BLaER1 (cell line): ENCODE measurements around the gene MAP2K4.
"Not testable (repeated sequence)": the region's sequence is repeated elsewhere in the genome, so short reads cannot be mapped to it uniquely, and the experiment has no call there.

ENCODE experiments used
- H3K27ac ChIP-seq: shearing (Covaris generic); formaldehyde crosslinking; 2 replicates; pipeline ENCODE4 v1.8.1; 2022
- H3K27me3 ChIP-seq: shearing (Covaris generic); formaldehyde crosslinking; 2 replicates; pipeline ENCODE4 v1.8.1; 2022
- H3K36me3 ChIP-seq: shearing (Covaris generic); formaldehyde crosslinking; 2 replicates; pipeline ENCODE4 v1.8.1; 2022
- H3K4me1 ChIP-seq: shearing (Covaris generic); formaldehyde crosslinking; 2 replicates; pipeline ENCODE4 v1.8.1; 2022
- H3K4me2 ChIP-seq: shearing (Covaris generic); formaldehyde crosslinking; 2 replicates; pipeline ENCODE4 v1.8.1; 2022
- H3K4me3 ChIP-seq: shearing (Covaris generic); formaldehyde crosslinking; 2 replicates; pipeline ENCODE4 v1.8.1; 2022
- H3K9ac ChIP-seq: shearing (Covaris generic); formaldehyde crosslinking; 2 replicates; pipeline ENCODE4 v1.8.1; 2022
- H3K9me3 ChIP-seq: shearing (Covaris generic); formaldehyde crosslinking; 2 replicates; pipeline ENCODE4 v1.8.1; 2022
- H4K20me1 ChIP-seq: shearing (Covaris generic); formaldehyde crosslinking; 2 replicates; pipeline ENCODE4 v1.8.1; 2022
- Cebpa-rat ChIP-seq: shearing (Covaris generic); IDR thresholded peaks from 2 replicates; pipeline ENCODE4 v1.8.1; 2022

MAP2K4 gene

DNA sequence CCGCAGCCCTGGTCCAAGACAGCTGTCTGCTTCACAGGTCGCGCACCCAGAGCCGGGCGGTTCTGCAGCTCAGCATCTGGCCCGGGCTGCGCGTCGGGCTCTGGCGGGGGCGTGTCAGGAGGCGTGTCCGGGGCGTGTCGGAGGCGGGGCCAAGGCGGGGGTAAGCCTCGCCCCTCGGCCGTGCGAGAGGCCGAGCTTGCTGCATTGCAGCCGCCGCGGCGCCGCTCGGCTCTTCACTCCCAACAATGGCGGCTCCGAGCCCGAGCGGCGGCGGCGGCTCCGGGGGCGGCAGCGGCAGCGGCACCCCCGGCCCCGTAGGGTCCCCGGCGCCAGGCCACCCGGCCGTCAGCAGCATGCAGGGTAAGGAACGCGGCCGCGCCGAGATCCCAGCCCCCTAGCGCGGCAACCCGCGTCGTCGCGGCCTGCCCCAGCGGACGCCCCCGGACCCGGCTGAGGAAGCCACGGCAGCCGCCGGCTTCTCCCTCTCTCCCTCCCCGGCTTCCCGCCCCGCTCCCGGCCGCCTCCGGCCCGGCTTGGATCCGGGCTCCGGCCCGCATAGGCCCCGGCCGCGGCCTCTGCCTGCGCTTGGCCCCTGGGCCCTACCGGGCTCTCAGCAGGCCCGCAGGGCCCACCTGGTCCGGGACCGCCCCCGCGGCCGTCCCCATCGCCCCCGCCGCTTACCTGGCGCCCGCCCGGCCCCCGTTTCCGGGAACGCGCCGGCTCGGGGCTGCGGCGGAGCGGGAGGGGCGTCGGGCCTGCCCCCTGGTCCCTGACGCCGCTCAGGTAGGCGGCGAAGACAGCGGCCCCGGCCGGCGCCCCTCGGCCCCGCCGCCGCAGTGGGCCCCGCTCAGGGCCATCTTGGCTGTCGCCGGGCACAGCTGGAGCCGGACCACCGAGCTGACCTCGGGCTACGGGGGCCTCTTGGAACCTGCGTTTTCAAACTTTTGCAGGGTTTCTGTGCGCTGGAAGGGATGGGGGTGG is at the start of gene MAP2K4:
TSS of gene MAP2K4 (plus strand) at position 236 of the 981 bp plus-strand sequence. CDS start at position 246, 10 bp downstream.
- TF ChIP-seq Cebpa-rat, result no peak
- Histone ChIP-seq H3K4me2 (peak within 1 kb of the TSS; percentile 90), H3K27me3 (no peaks in the 10 kb centered on the region), H3K36me3 (peaks cover 7% of the 10 kb centered on the region; the same call in 1 of the 2 replicates), H4K20me1 (peaks cover 47% of the 10 kb centered on the region), H3K9ac (peak within 1 kb of the TSS; percentile 94), H3K4me3 (peak within 1 kb of the TSS; percentile 97), H3K27ac (peak within 1 kb of the TSS; percentile 96), H3K4me1 (peaks cover 26% of the 10 kb centered on the region), H3K9me3 (no peaks in the 10 kb centered on the region)

DNA sequence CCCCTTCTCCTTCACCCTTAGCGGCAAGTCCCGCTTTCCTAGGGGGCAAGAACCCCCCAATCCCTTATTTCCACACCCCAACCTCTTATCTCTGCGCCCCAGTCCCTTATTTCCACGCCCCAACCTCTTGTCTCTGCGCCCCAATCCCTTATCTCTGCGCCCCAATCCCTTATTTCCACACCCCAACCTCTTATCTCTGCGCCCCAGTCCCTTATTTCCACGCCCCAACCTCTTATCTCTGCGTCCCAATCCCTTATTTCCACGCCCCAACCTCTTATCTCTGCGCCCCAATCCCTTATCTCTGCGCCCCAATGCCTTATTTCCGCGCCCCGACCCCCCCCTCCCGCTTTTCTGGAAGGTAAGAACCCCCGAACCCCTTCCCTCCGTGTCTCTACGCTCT is 47.9 kb upstream of the MAP2K4 start:
- peaks cover 21% of the 10 kb centered on the region for H3K36me3 ChIP-seq
- not testable (repeated sequence) for H3K27ac ChIP-seq, H3K4me3 ChIP-seq, H3K27me3 ChIP-seq, H3K4me2 ChIP-seq, H3K9ac ChIP-seq, H4K20me1 ChIP-seq, H3K4me1 ChIP-seq
- H3K9me3 ChIP-seq, result peaks cover 10% of the 10 kb centered on the region

GRCh38 chr17:11979795-11980194 is 40.9 kb upstream of the MAP2K4 start:
- Histone ChIP-seq H3K4me1 (no peaks in the 10 kb centered on the region), H3K9me3 (no peaks in the 10 kb centered on the region), H3K27me3 (no peaks in the 10 kb centered on the region), H4K20me1 (no peaks in the 10 kb centered on the region), H3K4me2 (no peak overlapping the region), H3K36me3 (peaks cover 57% of the 10 kb centered on the region), H3K4me3 (no peak overlapping the region), H3K9ac (no peak overlapping the region), H3K27ac (no peak overlapping the region)
- no peak for TF ChIP-seq Cebpa-rat

DNA sequence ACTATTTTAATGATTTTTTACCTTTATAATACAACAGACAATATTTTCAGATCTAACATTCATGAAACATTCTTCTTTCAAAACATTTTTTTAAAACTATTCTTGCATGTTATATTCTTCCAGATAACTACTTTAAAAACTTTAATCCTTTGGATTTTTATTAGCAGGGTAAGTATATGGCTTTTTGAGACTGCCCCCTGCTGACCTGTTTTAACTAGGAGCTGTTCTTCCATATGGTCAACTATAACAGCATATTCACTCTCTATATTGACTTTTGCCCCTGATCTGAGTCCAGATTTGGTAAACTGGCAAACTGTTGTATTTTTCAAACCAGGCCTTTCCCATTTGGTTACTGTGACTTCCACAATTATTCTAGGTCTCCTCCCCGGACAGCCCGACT is 39.9 kb upstream of the MAP2K4 start:
- H3K4me3 ChIP-seq, result no peak overlapping the region
- no peaks in the 10 kb centered on the region for H4K20me1 ChIP-seq

GRCh38 chr17:11981862-11982261 is 38.8 kb upstream of the MAP2K4 start:
- H3K27ac ChIP-seq, result no peak overlapping the region
- H3K4me3 ChIP-seq, result no peak overlapping the region

More for the DNA sequence above, 39.9 kb upstream of the MAP2K4 start:
- TF ChIP-seq Cebpa-rat, result no peak
- H3K27ac ChIP-seq, result no peak overlapping the region
- no peak overlapping the region for H3K4me2 ChIP-seq
- H3K4me1 ChIP-seq, result no peaks in the 10 kb centered on the region
- no peak overlapping the region for H3K9ac ChIP-seq
- H3K36me3 ChIP-seq, result peaks cover 67% of the 10 kb centered on the region
- no peaks in the 10 kb centered on the region for H3K27me3 ChIP-seq
- no peaks in the 10 kb centered on the region for H3K9me3 ChIP-seq

GRCh38 chr17:11986179-11986941 is 34.3 kb upstream of the MAP2K4 start:
- H3K4me1 ChIP-seq, result no peaks in the 10 kb centered on the region
- H3K27me3 ChIP-seq, result no peaks in the 10 kb centered on the region
- H3K9ac ChIP-seq, result no peak overlapping the region
- no peak overlapping the region for H3K27ac ChIP-seq
- TF ChIP-seq Cebpa-rat, result no peak
- H4K20me1 ChIP-seq, result no peaks in the 10 kb centered on the region
- H3K4me2 ChIP-seq, result no peak overlapping the region
- no peak overlapping the region for H3K4me3 ChIP-seq
- no peaks in the 10 kb centered on the region for H3K9me3 ChIP-seq
- H3K36me3 ChIP-seq, result peaks cover 72% of the 10 kb centered on the region

More at GRCh38 chr17:11981862-11982261, 38.8 kb upstream of the MAP2K4 start:
- no peaks in the 10 kb centered on the region for H3K4me1 ChIP-seq
- peaks cover 70% of the 10 kb centered on the region for H3K36me3 ChIP-seq
- no peaks in the 10 kb centered on the region for H4K20me1 ChIP-seq
- H3K4me2 ChIP-seq, result no peak overlapping the region
- no peak overlapping the region for H3K9ac ChIP-seq
- no peak for TF ChIP-seq Cebpa-rat
- H3K27me3 ChIP-seq, result no peaks in the 10 kb centered on the region
- H3K9me3 ChIP-seq, result no peaks in the 10 kb centered on the region

- H3K27ac ChIP-seq, result no peak overlapping the region
- no peak overlapping the region for H3K4me3 ChIP-seq
- peaks cover 74% of the 10 kb centered on the region for H3K36me3 ChIP-seq
- no peaks in the 10 kb centered on the region for H3K9me3 ChIP-seq
- no peak for TF ChIP-seq Cebpa-rat
- no peak overlapping the region for H3K4me2 ChIP-seq
- no peaks in the 10 kb centered on the region for H3K27me3 ChIP-seq
- no peaks in the 10 kb centered on the region for H4K20me1 ChIP-seq
- H3K4me1 ChIP-seq, result no peaks in the 10 kb centered on the region
- no peak overlapping the region for H3K9ac ChIP-seq
Observed at GRCh38 chr17:11986942-11987329, 33.7 kb upstream of the MAP2K4 start.

- no peak for TF ChIP-seq Cebpa-rat
- Histone ChIP-seq H3K9ac (no peak overlapping the region), H3K4me1 (peaks cover 1% of the 10 kb centered on the region; the same call in 1 of the 2 replicates), H3K27ac (no peak overlapping the region), H3K36me3 (peaks cover 50% of the 10 kb centered on the region), H3K4me3 (no peak overlapping the region), H3K9me3 (no peaks in the 10 kb centered on the region), H3K4me2 (no peak overlapping the region), H3K27me3 (no peaks in the 10 kb centered on the region), H4K20me1 (no peaks in the 10 kb centered on the region)
Observed at GRCh38 chr17:11990363-11990983, 30.2 kb upstream of the MAP2K4 start.

DNA sequence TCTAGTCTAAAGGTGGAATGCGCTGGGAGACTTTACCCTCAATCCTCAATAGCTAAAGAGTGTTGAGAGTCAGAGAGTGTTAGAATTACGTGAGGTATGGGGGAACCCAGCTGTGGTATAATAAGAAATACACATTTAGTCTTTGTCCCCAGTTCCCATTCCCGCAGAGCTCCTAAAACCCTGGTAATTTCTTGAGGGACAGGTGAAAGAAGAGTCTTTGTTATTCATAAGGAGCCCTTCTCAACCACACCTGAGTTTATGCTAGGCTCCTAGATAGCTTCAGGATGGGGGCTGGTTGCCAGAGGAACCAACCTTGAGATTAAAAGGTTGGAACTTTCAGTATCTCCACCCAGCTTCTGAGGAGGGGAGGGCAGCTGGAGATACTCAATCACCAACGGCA is 29.2 kb upstream of the MAP2K4 start:
- H3K4me2 ChIP-seq, result no peak overlapping the region

More for the DNA sequence above, 29.2 kb upstream of the MAP2K4 start:
- Histone ChIP-seq H4K20me1 (no peaks in the 10 kb centered on the region), H3K9ac (no peak overlapping the region), H3K27me3 (no peaks in the 10 kb centered on the region), H3K9me3 (no peaks in the 10 kb centered on the region), H3K36me3 (peaks cover 42% of the 10 kb centered on the region), H3K4me1 (peaks cover 10% of the 10 kb centered on the region), H3K27ac (no peak overlapping the region), H3K4me3 (no peak overlapping the region)
- TF ChIP-seq Cebpa-rat, result no peak
